Esophagus muscularis mucosa (tissue), 3 donors: ENCODE data around the gene ARL15.

Source experiments
- CTCF ChIP-seq, 3 experiments: fragments of 200-600 bp in 2 of 3; fragments of 450-650 bp in 1 of 3; sonication (generic) in 2 of 3; IDR thresholded peaks; one replicate each; pipeline ENCODE4 v1.5.1; 2017 to 2019; ENCODE audit warnings: antibody characterized with exemption in 3 of 3, mild to moderate bottlenecking in 2 of 3, moderate library complexity in 1 of 3
- POLR2AphosphoS5 ChIP-seq, 2 donors: sonication (generic); formaldehyde crosslinking; IDR thresholded peaks; one replicate each; pipeline ENCODE4 v1.6.1; 2017; ENCODE audit warnings: antibody characterized with exemption in 2 of 2

DNA sequence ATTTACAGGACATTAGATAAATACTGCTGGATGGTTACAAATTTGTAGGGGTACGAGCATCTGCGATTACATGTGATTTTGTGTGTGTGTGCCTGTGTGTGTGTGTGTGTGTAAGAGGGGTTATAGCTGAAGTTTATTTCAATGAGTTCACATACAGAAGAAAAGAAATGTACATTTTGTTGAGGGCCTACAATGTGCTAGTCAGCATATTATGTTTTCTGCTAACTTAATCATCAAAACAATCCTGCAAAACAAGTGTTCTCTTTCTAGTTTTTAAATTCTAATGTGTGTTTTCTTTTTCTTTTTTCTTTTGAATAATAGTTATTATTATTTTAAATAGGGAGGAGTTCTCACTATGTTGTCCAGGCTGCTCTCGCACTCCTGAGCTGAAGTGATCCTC lies 305.7 kb downstream of the ARL15 start:
- TF ChIP-seq CTCF (IDR thresholded peaks at IDR 0.05) (no peak), POLR2AphosphoS5 (IDR thresholded peaks at IDR 0.05) (no peak)
